HEK293T (cell line): ENCODE results near the gene TIAM1.

Source experiments
- ARNT ChIP-seq: fragments of 450-650 bp; IDR thresholded peaks from 2 replicates; pipeline ENCODE4 v1.6.1; 2017; ENCODE audit warnings: mild to moderate bottlenecking
- SP1 ChIP-seq: fragments of 450-650 bp; IDR thresholded peaks from 2 replicates; pipeline ENCODE4 v1.6.1; 2017

DNA sequence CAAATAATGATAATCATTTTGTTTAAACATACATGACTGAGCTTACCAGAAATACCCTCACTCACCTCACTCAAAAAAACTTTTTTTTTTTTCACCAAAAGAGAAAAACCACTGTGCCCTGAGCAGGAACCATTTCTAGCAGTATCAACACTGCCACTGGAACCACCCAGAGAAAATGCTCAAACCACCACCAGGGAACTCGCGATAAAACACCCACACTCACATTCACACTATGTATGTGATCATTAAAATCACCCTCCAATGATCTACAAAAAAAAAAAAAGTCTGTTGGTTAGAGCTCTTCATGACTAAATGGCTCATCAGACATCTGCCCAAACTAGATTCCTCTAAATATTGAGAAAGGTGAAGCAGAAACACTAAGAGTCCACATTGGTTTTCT, 11.5 kb downstream of the TIAM1 start:
- TF ChIP-seq SP1 (no peak), ARNT (no peak)
